Gastroesophageal sphincter (tissue), 4 donors: ENCODE measurements around the gene TMEM170B. TPM values are rescaled to one million over a fixed set of nuclear protein-coding genes. Genes with fewer than 3 reads are reported as not detected.
A peak's percentile ranks its signal among the peaks of the same experiment; 100 is the strongest.

Source experiments
- ATAC-seq: fragments of 150-250 bp; one replicate; pipeline ENCODE4 v1.9.1; 2016; ENCODE audit warnings: mild to moderate bottlenecking, moderate library complexity
- H3K27ac ChIP-seq, 4 donors: fragments of 200-600 bp; sonication (generic) in 3 of 4; 1 replicate in 3 of 4; 2 replicates in 1 of 4; pipeline ENCODE4 v1.5.1; 2016 to 2019
- H3K27me3 ChIP-seq: fragments of 200-600 bp; sonication (generic); one replicate; pipeline ENCODE4 v1.5.1; 2019
- H3K36me3 ChIP-seq, 2 donors: fragments of 200-600 bp; sonication (generic); one replicate each; pipeline ENCODE4 v1.5.1; 2019; ENCODE audit warnings: control low read depth in 1 of 2
- H3K4me1 ChIP-seq, 3 donors: fragments of 200-600 bp; sonication (generic); 1 replicate in 2 of 3; 2 replicates in 1 of 3; pipeline ENCODE4 v1.5.1; 2016 to 2019; ENCODE audit warnings: control low read depth in 2 of 3
- H3K4me3 ChIP-seq, 2 donors: fragments of 200-600 bp; sonication (generic); one replicate each; pipeline ENCODE4 v1.5.1; 2019; ENCODE audit warnings: mild to moderate bottlenecking in 1 of 2, moderate library complexity in 1 of 2
- H3K9me3 ChIP-seq, 3 donors: fragments of 200-600 bp; sonication (generic); one replicate each; pipeline ENCODE4 v1.5.1; 2017 to 2019; ENCODE audit warnings: control low read depth in 2 of 3
- CTCF ChIP-seq, 4 experiments: fragments of 200-600 bp in 2 of 4; fragments of 450-650 bp in 2 of 4; sonication (generic) in 1 of 4; IDR thresholded peaks; one replicate each; pipeline ENCODE4 v1.5.1; 2017 to 2019; ENCODE audit warnings: antibody characterized with exemption in 4 of 4, mild to moderate bottlenecking in 2 of 4, moderate library complexity in 2 of 4
- EP300 ChIP-seq: sonication (generic); formaldehyde crosslinking; IDR thresholded peaks from one replicate; pipeline ENCODE4 v1.6.1; 2017; ENCODE audit warnings: antibody characterized with exemption, mild to moderate bottlenecking
- POLR2A ChIP-seq, 2 donors: fragments of 450-650 bp; IDR thresholded peaks; one replicate each; pipeline ENCODE4 v1.6.1; 2017; ENCODE audit warnings: antibody characterized with exemption in 2 of 2, mild to moderate bottlenecking in 2 of 2, moderate library complexity in 1 of 2
- POLR2AphosphoS5 ChIP-seq: sonication (generic); formaldehyde crosslinking; IDR thresholded peaks from one replicate; pipeline ENCODE4 v1.6.1; 2017; ENCODE audit warnings: antibody characterized with exemption
- WGBS, 2 donors: methylation state at CpG; one replicate each; pipeline ENCODE4 v1.1.5; 2018; ENCODE audit warnings: low coverage in 1 of 2; 5-methylcytosine and 5-hydroxymethylcytosine counted together
- total RNA-seq, 4 donors: library from RNA; depleted of rRNA; stranded (reverse); fragments of >200 nt; gene quantifications; one replicate each; pipeline ENCODE4 v1.1.0, GENCODE V29; 2016

The TMEM170B gene
- total RNA-seq, 4 donors from 2014 or later, result 8.0 to 8.6 (median 8.3) TPM

- Histone ChIP-seq H3K9me3 (no peaks in the 10 kb centered on the region), H3K27me3 (no peaks in the 10 kb centered on the region), H3K36me3 (no peaks in the 10 kb centered on the region), H3K4me3 (no peak overlapping the region), H3K27ac (no peak overlapping the region), H3K4me1 (peaks cover 0 to 5% (median 3%) of the 10 kb centered on the region in 3 donors)
- TF ChIP-seq CTCF (IDR thresholded peaks at IDR 0.05) (no peak), POLR2AphosphoS5 (no peak), EP300 (no peak), POLR2A (IDR thresholded peaks at IDR 0.05) (no peak)
- ATAC-seq, result no peak
- WGBS, 2 donors, result 49 to 94% methylated on average over 2 of the region's 5 CpGs
These were observed 43.6 kb upstream of the TMEM170B start for GRCh38 chr6:11493974-11494373.

GRCh38 chr6:11494786-11495564 is 42.6 kb upstream of the TMEM170B start:
- Histone ChIP-seq H3K36me3 (no peaks in the 10 kb centered on the region), H3K4me3 (no peak overlapping the region), H3K27ac (no peak overlapping the region), H3K4me1 (peaks cover 0 to 5% (median 3%) of the 10 kb centered on the region in 3 donors), H3K9me3 (no peaks in the 10 kb centered on the region), H3K27me3 (no peaks in the 10 kb centered on the region)
- 54 to 87% methylated on average over 3 to 5 of the region's 6 CpGs for WGBS, 2 donors
- ATAC-seq, result no peak
- TF ChIP-seq POLR2AphosphoS5 (no peak), POLR2A (IDR thresholded peaks at IDR 0.05) (no peak), EP300 (no peak)

GRCh38 chr6:11495565-11496145 is 41.9 kb upstream of the TMEM170B start:
- Histone ChIP-seq H3K4me3 (no peak overlapping the region), H3K4me1 (peaks cover 0 to 5% (median 3%) of the 10 kb centered on the region in 3 donors), H3K27me3 (no peaks in the 10 kb centered on the region), H3K27ac (peak overlapping the region in 1 of 4 donors; percentile 45), H3K36me3 (no peaks in the 10 kb centered on the region), H3K9me3 (no peaks in the 10 kb centered on the region)
- WGBS, 2 donors, result 60 to 71% methylated on average over 2 of the region's 4 CpGs
- TF ChIP-seq POLR2AphosphoS5 (no peak), POLR2A (IDR thresholded peaks at IDR 0.05) (no peak), CTCF (IDR thresholded peaks at IDR 0.05) (no peak), EP300 (no peak)
- ATAC-seq, result no peak

- 16 to 24% methylated on average over 10 to 11 of the region's 12 CpGs for WGBS, 2 donors
- H3K27ac ChIP-seq, result peak overlapping the region in 1 of 4 donors; percentile 45
- H3K9me3 ChIP-seq, result no peaks in the 10 kb centered on the region
- peaks cover 0 to 5% (median 3%) of the 10 kb centered on the region in 3 donors for H3K4me1 ChIP-seq
- ATAC-seq, result peak; percentile 91
- H3K4me3 ChIP-seq, result no peak overlapping the region
- H3K27me3 ChIP-seq, result no peaks in the 10 kb centered on the region
- peak; percentile 86 to 97 (median 90) for TF ChIP-seq CTCF (IDR thresholded peaks at IDR 0.05)
- TF ChIP-seq EP300, result no peak
- no peak for TF ChIP-seq POLR2A (IDR thresholded peaks at IDR 0.05)
- TF ChIP-seq POLR2AphosphoS5, result peak; percentile 8
- no peaks in the 10 kb centered on the region for H3K36me3 ChIP-seq
These were observed 41.1 kb upstream of the TMEM170B start for GRCh38 chr6:11496152-11497060.

GRCh38 chr6:11497107-11497506 is 40.4 kb upstream of the TMEM170B start:
- H3K36me3 ChIP-seq, result no peaks in the 10 kb centered on the region
- WGBS, 2 donors, result 92 to 93% methylated on average over 6 to 9 of the region's 9 CpGs
- H3K4me3 ChIP-seq, result no peak overlapping the region
- TF ChIP-seq POLR2AphosphoS5 (no peak), CTCF (IDR thresholded peaks at IDR 0.05) (no peak), POLR2A (IDR thresholded peaks at IDR 0.05) (no peak), EP300 (no peak)
- H3K27ac ChIP-seq, result no peak overlapping the region
- ATAC-seq, result no peak
- H3K27me3 ChIP-seq, result no peaks in the 10 kb centered on the region
- peaks cover 0 to 5% (median 3%) of the 10 kb centered on the region in 3 donors for H3K4me1 ChIP-seq
- no peaks in the 10 kb centered on the region for H3K9me3 ChIP-seq
